Measurements from ENCODE around the gene NRG2.

The NRG2 gene

DNA sequence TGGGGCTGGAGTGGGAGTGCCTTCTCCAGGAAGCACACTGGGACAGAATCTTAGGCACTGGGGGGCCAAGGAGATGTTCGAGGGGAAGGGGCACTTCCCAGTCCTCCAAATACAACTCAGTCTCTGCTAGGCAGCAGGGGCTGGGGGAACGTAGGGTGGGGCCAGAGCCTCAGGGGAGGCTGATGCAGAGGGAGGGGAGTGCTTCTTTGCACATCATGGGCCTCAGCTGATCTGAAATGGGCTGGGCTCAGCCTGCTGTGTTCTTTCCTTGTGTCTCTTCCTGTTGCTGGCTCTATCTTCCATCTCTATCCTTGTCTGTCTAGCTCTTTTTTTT lies 231.9 kb downstream of the NRG2 start:
- DNase-seq (ENCODE audit: low read depth), result no peak

- DNase-seq (ENCODE audit: low read depth), result no peak
Measured at GRCh38 chr5:139810341-139811273, 232.5 kb downstream of the NRG2 start.

DNA sequence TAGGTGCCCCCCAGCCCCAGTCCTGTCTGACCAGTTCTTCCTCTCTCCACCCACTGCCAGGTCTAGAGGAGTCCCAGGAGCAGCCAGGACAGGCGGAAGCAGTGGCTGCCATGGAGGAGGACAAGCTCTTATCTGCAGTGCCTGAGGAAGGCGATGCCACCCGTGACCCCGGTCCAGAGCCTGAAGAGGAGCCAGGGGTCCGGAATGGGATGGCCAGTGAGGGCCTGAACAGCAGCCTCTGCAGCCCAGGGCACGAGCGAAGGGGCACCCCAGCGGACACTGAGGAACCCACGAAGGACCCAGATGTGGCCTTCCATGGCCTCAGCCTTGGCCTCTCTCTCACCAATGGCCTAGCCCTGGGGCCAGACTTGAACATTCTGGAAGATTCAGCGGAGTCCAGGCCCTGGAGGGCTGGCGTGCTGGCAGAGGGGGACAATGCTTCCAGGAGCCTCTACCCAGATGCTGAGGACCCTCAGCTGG lies 233.7 kb downstream of the NRG2 start:
- DNase-seq (ENCODE audit: low read depth), result no peak

DNA sequence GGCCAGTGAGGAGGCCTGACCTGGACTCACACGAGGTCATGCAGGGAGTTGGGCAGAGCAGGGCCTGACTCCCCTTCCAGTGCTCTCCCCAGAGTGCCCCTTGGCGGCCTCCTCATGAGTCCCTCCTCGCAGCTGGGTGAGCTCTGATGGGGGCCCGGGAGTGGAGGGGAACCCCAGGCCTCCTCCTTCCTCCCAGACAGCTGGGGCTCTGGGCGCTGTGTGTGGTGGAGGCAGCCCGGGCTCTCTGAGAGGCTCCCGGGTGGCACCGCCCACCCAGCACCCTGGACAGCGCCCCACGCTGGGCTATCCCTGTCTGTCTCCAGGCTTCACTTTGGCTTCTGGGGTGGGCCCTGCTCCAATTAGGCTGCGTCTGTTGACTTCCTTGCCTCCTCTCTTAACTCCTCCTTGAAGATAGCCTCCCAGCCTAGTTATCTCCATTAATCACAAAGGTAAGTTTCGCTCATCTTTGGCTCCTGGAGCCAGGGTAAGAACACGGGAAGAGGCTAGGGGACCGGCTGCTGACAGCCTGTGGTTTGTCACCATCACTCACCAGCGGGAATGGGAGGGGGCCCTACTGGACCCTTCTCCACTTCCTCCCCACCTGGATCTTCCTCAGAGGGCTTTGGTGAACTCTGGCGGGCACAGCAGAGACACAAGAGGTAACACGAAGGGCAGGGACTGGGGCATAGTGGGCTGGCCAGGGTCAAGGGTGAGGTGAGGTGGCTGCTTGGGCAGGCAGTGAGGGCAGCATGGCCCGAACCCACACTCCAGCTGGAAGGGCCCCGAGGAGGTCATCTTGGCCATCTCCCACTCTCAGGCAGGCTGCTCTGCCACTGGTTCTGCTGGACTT lies 234.4 kb downstream of the NRG2 start:
- no peak for DNase-seq (ENCODE audit: low read depth)

DNA sequence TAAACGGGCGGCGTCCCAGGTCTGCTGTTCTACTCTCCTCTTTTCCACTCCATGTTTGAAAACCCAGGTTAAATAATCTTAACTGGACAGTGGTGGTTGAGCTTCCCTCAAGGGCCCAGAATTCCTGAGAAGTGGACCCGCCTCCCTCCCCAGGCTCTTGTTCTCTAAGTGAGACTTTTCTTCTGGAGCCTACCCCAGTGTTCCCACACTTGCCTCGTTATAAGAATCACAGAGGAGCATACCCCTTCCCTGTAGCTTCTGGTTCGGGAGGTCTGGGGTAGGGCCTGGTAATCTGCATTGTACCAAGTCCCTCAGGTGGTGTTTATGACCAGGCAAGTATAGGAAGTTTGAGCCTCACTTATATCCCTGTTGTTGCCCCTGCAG lies 235.5 kb downstream of the NRG2 start:
- DNase-seq (ENCODE audit: low read depth), result no peak

GRCh38 chr5:139806726-139807646 lies 236.1 kb downstream of the NRG2 start:
- no peak for DNase-seq (ENCODE audit: low read depth)

DNA sequence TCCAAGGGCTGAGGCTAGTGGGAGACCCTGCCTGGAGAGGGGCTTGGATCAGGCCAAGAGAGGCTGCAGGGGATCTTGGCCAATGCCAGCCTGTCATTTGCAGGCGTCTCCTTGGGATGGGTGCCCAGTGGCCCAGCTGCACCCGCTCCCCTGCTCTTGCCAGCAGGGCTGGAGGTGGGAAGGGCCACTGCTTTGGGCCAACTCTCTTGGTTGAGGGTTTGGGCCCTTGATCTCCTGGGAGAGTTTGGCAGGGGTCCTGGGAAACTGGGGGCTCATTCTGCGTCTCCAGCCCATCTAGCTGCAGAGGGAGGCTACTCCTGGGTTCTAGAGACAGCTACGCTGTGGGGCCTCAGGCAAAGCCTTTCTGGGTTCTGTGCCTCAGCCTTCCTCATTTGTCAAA lies 237.0 kb downstream of the NRG2 start:
- DNase-seq (ENCODE audit: low read depth), result no peak

- no peak for DNase-seq (ENCODE audit: low read depth)
Measured at GRCh38 chr5:139805545-139805944, 237.6 kb downstream of the NRG2 start.

DNA sequence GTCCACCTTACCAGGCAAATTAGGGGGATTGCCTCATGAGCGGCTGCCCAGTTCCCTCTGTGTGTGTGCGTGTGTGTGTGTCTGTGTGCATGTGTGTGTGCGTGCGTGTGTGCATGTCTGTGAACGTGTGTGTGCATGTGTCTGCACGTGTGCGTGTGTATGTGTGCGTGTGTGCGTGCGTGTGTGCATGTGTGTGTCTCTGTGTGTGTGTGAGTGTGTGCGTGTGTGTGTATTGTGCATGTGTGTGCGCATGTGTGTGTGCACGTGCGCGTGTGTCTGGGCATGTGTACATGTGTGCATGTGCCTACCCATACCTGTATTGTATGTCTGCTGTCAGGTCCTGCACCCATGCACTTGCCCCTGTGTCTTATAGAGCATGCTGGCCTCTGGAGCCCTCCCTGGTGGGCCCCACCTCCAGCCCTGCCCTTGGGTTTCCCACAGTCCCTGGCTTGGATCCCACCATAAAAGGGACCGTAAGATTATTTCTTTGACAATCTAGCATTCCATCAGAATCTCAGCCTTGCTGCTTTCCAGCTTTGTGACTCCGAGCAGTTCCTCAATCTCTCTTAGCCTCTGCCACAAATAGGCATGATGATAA lies 238.2 kb downstream of the NRG2 start:
- no peak for DNase-seq (ENCODE audit: low read depth)

DNA sequence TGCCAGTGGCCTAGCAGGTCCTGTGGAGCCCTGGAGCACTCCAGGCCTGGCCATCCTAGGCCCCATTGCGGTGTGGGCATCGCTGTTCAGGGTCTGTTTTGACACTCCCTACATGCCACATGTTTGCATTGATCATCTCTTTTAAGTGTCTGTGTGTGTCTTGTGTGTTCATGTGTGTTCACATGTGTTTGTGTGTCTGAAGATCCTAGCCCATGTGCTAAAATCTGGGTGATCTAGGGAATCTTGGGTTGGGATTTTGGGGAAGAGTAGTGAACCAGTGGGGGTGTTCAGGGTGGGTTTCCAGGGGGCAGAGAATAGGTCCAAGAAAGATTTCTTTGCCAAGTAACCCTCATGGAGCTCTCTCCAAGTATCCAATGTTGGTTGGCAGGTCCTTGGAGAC lies 239.1 kb downstream of the NRG2 start:
- DNase-seq (ENCODE audit: low read depth), result no peak

DNA sequence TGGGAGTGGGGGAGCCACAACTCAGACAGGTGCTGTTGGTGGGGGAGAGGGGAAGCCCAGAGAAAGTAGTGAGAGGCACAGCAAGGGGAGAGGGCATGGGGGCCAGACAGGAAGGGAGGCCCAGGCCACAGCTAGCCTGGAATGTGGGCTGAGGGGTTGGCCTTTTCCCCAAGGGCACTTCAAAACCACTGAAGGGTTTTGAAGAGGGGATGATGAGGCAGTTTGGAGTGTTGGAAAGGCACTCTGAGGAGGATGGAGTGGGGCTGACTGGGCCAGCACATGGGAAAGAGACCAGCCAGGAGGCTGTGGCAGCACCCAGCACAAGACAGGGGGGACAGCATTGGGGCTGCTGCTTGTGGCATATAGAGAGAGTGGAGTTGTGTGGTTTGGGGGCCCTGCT lies 243.7 kb downstream of the NRG2 start:
- DNase-seq (ENCODE audit: low read depth), result no peak

GRCh38 chr5:139798883-139799282 lies 244.2 kb downstream of the NRG2 start:
- DNase-seq (ENCODE audit: low read depth), result no peak

DNA sequence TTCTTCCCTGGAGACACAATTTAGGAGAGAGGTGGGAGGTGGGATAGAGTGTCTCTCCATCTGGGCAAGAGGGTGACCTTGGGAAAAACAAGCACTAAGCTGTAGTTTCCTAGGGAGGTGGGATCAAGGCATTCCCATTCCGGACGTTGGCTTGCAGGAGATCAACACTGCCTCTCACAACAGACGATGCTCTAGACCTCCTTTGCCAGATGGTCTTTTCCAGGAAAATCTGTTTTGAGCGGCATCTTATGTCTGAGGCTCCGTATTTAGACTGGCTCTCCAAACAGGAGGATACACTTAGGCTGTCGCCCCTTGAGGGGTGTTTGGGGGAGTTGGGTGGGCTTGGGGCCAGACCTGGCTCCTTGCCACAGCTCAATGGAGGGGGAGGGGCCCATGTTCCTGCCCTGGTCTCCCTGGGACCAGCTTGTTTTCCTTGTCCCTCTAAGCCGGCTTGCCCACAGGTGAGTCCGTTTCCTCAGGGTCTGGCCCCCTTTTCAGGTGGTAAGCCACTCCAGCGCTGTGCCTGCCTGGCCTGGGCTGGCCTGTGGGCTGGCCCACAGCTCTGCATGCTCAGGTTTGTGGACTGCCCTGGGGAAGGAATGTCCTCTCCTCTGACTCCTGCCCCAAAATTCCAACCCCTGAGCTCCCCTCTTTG lies 245.1 kb downstream of the NRG2 start:
- no peak for DNase-seq (ENCODE audit: low read depth)

DNA sequence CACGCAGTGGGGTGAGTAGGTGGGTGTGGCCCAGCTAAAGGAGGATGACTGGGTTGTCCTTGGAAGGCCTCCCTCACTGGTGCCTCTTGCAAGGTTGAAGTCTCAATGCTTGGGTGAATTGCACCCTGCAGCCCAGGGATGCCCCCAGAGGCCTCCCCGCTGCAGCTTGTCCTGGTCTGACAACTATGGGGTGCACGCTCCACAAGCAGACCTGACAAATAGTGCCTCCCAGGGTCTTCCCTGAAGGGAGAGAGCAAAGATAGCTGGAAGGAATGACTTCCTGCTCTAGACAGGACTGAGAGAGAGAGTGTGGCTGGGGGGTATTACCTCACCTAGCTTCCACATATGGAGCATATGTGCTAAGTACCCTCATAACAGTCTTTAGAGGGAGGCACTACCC lies 245.8 kb downstream of the NRG2 start:
- no peak for DNase-seq (ENCODE audit: low read depth)
